Renal pelvis (tissue), 4 donors: Measurements from ENCODE around the gene TMTC1. TPM values are rescaled to one million over a fixed set of nuclear protein-coding genes. Genes with fewer than 3 reads are reported as not detected.

ENCODE experiments used
- DNase-seq: peaks from one replicate; pipeline ENCODE4 v3.0.0-alpha.2; 2013
- polyA plus RNA-seq, 3 donors: library from polyadenylated mRNA; unstranded; fragments of 120-200 nt; gene quantifications; one replicate each; pipeline ENCODE4 v1.2.1, GENCODE V29; 2013; ENCODE audit not compliant: insufficient read length in 3 of 3

The TMTC1 gene
- polyA plus RNA-seq, 3 donors = 20.4 to 24.3 (median 24.0) TPM

DNA sequence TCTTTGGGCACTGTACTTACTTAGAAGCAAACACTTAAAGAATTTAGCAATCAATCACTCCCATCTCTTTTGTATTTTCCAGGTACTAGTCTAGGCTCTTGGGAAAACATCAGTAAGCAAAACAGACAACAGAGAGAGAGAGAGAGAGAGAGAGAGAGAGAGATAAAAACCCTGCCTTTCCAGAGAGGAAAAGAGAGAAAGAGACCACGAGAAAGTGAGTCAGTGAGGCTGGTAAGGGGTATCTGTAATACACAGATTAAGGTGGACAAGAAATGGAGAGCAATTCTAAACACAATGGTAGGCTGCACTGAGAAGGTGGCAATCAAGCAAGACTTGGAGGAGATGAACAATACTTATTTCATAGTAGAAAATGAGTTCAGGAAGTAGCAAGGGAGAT, 166.3 kb downstream of the TMTC1 start:
- DNase-seq = no peak

DNA sequence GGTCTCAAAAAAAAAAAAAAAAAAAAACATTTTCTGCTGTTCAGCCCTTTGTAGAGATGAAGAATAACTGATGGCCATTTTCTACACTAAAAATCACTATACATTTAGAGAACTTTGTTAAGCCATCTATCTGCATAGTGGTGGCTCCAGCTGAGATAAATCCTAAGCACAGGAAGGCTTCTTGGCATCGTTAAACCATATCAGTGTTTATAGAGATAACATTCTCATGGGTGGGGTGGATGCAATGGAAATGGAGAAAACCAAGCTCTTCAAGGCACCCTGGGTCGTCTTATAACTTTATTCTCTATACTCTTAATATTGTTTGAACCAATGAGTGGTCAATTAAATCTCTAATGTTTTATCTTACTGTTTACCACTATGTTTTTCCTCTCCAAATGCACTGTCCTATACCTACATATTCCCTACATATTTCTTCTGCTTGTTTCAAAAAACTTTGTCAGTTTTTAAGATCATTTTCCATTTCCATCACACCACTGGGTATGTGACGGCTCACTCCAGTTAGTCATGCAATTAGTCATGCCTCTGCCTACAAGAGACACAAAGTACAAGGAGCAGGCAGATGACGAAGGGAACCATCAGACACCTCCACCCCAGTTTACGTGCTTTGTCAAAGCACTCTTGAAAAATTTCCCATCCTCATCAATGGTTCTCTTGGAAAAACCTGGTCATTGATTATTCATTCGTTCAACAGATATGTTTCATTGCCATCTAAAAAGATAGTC, 166.9 kb downstream of the TMTC1 start:
- DNase-seq = no peak

- DNase-seq = peak; percentile 55
Observed at GRCh38 chr12:29614694-29615325, 168.9 kb downstream of the TMTC1 start.

DNA sequence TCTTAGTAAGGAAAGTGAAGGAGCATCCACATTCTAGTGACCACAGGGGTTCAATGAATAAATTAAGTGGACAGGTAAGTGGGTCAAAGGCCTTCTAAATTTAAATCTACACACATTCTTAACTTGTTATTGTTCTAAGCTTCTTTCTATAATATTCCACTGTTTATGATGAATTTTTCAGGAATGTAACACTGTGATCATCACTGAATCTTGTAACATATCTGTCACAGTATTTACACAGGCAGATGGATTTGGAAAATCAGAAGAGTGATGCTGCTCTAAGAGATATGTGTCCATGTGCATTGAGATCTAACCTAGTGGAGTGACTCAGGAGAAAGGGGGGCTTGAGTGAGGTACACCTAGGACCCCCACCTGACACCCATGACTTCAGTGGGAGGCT, 170.8 kb downstream of the TMTC1 start:
- no peak for DNase-seq

GRCh38 chr12:29611906-29612305, 171.8 kb downstream of the TMTC1 start:
- DNase-seq = no peak

DNA sequence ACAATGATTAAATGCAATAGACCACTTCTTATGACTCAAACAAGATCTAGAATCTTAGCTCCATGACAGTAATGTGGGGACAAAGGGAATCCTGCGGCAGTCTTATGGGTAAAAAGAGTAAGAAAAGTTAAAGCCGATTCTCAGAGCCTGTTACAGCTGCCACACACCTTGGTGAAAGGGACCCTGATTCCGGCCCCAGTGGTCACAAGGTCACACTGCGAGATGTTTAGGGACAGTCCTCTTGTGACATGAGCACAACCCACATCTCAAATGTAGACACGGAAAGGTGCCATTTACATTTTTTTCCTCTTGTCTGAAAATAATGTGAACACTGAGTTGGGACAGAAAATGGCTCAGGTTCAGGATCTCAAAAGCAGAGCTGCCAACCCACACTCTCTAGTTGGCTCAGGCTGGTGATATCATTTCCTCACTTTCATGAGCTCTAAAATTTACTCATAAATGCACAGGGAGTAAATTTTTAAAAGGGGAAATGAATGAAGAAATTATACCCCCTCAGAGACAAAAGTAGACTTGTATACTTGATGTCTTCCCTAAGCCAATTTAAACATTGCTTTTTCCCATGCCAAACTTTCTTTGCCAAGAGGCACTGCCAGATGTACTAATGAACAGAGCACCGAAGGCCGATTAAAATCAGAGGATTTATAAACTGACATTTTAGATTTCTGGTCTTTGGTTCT, 173.1 kb downstream of the TMTC1 start:
- no peak for DNase-seq

DNA sequence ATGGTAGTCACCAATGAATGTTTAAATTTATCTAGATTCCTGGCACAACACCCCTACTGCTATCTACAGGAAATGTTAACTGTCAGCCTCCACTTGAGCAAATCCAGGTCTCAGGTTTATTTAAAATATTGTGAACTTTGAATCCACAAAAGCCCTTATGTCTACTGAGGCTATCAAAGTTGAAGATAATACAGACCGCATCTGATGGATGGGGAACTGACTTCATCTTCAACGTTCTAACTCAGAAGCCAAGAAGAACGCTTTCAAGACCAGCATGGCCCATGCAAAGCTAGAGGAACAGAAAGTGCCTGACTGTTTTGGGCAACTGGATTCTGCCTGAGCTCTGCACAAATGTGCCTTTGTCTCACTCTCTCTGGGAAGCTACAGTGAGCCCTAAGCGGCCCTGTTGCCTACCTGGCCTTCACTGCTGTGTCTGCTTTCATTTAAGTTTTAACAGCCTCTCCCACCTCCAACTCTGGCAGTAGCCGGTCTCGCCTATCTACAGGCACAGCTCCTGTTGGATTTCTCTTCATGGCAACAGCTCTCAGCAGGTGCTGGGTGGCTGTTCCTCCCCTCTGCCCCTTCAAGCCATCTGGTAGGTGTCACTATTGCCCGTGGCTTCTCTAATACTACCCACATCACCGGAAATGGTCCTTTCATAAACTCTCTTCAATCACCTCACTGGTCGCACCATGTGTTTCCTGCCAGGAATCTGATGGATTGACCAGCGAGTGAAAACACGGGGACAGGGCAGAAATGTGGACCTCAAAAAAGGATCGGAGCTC, 174.1 kb downstream of the TMTC1 start:
- DNase-seq = no peak

- no peak for DNase-seq
Observed at GRCh38 chr12:29608581-29608980, 175.2 kb downstream of the TMTC1 start.

DNA sequence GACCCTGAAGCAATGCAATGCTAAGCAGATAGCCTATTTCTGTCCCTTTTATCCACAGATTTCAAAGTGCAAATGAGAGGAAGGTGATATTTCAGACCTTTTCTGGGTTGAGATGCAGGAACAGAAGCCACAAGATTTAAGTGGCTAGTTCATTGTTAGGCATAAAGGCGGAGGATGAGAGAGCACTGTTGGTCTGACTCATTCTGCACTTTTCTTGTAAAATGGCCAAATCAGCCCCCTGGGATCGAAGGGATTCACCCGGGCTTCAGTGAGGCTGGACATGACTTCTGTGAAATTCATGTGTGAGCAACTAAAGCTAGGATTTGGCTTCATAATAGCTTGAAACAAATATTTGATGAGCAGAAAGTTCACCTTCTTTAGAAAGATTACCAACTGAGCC, 184.4 kb downstream of the TMTC1 start:
- no peak for DNase-seq

DNA sequence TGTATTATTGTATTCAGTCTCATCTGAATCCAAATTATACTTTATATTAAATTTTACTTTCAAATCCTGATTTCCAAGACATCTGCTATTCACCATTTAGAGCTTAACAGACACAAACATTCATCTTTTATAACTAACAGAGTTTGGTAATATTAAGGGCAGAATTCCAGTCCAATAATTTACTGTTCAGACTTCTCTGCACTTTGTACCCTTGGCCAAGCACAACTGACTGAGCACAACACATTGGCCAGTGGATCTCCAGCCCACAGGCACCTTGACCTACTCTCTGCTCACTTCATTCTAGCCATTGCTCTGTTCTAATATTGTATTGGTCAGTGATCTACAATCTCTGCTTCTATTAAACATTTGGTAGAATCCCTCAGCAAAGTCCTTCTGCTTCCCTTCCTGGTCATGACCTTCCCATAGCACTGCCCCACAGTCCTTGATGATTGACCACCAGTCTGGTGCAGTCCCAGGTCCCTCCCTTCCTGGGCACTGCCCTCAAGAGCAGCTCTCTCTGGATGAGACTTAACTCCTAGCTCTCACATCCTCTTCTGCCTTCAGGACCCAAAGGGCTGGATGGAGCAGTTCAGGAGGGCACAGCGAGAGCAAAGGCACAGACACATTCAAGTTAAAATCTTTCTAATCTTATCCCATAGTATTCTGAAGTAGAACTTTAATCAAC, 188.5 kb downstream of the TMTC1 start:
- no peak for DNase-seq

DNA sequence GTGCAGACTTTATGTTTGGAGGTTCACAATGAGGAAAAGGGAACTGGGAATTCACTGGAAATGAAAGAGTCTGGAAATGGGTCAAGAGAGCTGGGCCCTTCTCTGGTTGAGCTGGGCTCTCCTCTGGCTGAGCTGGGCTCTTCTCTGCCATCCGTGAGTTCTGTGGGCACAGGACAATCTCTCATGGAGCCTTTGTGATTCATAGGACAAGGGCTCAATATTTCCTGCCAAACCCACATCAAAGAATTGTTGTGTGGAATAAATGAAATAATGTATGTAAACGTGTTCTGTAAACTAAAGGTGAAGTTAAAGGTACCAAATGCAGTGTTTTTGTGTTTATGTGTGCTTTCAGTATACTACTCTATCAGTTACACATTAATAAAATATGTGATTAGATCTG, 190.7 kb downstream of the TMTC1 start:
- no peak for DNase-seq

DNA sequence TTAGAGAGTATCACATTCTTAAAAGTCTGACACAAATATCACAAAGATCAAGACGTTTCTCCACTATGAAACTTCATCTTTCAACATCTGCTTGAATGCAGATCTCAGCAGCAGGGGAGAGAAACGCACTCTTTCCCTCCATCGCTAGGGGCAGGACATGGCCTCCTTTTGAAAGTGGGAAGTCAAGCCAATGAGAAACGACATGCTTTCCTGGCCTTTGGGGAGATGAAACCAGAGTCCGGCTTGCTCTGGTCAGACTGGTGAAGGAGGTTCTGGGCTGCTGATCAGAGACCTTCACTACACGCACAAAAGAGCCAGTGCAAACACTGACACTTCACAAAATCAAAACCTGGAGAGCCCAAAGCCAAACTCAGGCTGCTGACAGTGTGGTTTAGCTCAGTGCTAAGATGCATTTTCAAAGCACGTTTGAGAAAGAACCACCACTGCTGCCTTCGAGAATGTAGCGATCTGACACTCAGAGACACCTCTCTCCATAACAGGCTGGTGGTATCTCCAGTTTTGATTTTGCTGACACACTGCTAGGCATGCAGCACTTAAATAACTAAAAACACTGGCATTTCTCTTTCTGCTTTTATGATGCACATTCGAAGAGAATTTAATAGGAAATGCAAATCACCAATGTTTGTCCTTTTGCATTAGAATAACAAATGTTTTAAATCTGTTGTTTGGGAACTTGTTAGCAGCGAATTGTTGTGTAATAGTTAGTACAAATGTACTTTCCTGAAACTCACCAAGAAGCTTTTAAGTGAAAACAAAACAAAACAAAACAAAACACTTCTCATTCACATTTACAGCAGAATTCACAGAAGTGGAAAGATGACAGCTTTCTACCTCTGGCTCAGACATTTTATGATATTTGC, 192.4 kb downstream of the TMTC1 start:
- DNase-seq = peak; percentile 69

DNA sequence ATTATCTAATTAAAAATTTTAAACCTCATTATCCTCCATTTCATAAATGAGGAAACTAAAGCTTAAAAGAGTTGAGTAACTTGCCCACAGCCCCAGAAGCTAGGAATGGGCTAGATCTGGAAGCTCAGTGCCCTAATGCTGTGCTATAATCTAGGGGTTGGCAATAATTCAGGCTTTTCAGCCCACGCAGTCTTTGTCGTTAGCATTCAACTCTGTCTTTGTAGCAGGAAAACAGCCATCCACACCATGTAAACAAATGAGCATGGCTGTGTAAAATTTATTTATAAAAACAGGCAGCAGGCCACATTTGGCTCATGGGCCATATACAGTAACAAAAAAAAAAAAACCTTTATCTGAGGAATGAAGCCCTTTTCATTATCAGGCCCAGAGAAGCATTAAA, 193.9 kb downstream of the TMTC1 start:
- DNase-seq = no peak

- no peak for DNase-seq
Observed at GRCh38 chr12:29589286-29589820, 194.4 kb downstream of the TMTC1 start.

GRCh38 chr12:29582677-29583272, 201.0 kb downstream of the TMTC1 start:
- DNase-seq = no peak

DNA sequence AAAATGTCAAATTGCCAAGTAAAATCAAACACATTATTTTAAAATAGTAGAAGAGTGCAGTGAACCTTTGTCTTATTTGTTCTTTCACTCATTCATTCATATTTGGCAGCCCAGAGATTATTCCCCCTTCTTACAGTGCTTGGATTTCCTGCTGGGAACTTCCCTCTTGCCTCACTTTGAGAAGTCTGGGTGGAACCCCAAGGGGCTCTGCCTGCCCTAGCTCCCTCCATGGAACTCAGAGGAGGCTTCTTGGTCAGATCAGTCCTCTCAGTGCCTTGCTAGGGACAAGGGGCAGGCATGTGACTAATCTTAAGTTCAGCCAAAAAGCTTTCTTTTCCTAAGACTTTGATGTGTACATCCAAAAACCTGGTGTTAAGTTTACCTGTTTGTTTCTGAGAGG, 201.6 kb downstream of the TMTC1 start:
- no peak for DNase-seq

DNA sequence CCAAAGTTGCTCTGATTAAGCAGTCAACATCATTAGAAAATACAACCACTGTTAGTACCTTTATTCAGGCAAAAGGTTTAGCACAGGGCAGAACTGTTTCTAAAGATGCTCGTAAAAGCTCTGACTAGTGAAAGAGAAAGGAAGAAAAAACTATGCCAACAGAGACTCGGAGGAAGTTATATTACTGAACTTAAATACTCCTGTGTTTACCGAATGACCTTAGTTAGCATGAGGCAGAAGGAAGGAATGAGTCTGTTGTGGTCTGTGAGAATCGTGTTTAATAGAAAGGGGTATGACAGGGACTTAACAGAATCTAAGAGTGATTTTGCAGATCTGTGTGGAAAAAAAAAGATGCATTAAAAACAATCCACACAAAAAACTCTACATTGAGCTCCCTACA, 202.1 kb downstream of the TMTC1 start:
- no peak for DNase-seq

GRCh38 chr12:29580971-29581370, 202.8 kb downstream of the TMTC1 start:
- DNase-seq = no peak

DNA sequence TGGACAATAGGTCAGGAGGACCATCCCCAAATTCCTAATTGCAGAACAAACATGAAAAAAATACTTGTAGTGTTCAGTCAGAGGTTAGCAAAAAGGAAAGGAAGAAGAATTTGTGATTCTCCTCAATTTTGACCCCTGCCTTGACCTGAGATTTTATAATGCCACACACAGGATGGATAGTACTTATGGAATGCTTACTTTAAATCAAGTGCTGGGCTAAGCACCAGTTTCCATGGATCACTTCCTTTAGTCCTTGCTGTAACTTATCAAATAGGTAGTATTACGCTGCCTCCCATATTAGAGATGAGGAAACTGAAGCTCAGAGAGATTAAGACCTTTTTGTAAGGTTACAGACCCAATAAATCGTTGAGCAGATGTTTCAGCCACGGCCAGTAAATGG, 205.0 kb downstream of the TMTC1 start:
- DNase-seq = no peak

DNA sequence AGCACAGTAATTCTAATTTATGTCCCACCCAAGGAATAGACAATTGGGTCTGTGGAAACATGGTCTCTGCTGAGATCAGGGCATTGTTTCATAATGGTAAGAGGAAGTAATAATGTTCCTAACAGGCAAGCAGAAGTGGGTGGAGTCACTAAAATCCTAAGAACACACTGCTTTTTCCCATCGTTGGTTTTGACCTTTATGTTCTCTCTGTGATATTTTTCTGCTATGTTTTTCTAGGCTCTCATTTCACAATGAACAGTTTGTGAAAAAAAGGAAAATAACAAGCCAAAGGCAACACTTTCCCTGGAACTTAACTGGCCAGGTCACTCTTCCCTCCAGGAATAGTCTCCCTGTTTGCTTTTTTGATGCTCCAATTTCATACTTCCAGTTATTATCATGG, 205.7 kb downstream of the TMTC1 start:
- DNase-seq = no peak
